NCI-H2107 (cell line): ENCODE measurements around the gene MCM9.

Experiments used
- DNase-seq: peaks from one replicate; lab custom pipeline; 2025; lab: John Stamatoyannopoulos, UW

Gene MCM9

GRCh38 chr6:118864341-118865099, 70.4 kb downstream of the MCM9 start:
- DNase-seq = no peak

GRCh38 chr6:118862443-118862842, 72.5 kb downstream of the MCM9 start:
- DNase-seq = no peak

- no peak for DNase-seq
These were observed 74.1 kb downstream of the MCM9 start for GRCh38 chr6:118860880-118861279.

GRCh38 chr6:118860363-118860762, 74.6 kb downstream of the MCM9 start:
- no peak for DNase-seq

GRCh38 chr6:118859517-118860064, 75.4 kb downstream of the MCM9 start:
- DNase-seq = no peak

GRCh38 chr6:118856301-118856700, 78.7 kb downstream of the MCM9 start:
- no peak for DNase-seq

- no peak for DNase-seq
These were observed 81.6 kb downstream of the MCM9 start for GRCh38 chr6:118853408-118853807.

GRCh38 chr6:118844915-118845314, 90.0 kb downstream of the MCM9 start:
- DNase-seq = no peak

- DNase-seq = no peak
These were observed 91.1 kb downstream of the MCM9 start for GRCh38 chr6:118843685-118844390.

- no peak for DNase-seq
These were observed 104.3 kb downstream of the MCM9 start for GRCh38 chr6:118830691-118831090.

GRCh38 chr6:118829817-118830478, 105.0 kb downstream of the MCM9 start:
- DNase-seq = no peak

- DNase-seq = no peak
These were observed 108.9 kb downstream of the MCM9 start for GRCh38 chr6:118826096-118826495.

- DNase-seq = no peak
These were observed 109.3 kb downstream of the MCM9 start for GRCh38 chr6:118825661-118826060.

GRCh38 chr6:118815495-118815894, 119.5 kb downstream of the MCM9 start:
- DNase-seq = no peak

- no peak for DNase-seq
These were observed 121.2 kb downstream of the MCM9 start for GRCh38 chr6:118813775-118814174.

GRCh38 chr6:118812970-118813369, 122.0 kb downstream of the MCM9 start:
- DNase-seq = no peak

GRCh38 chr6:118810420-118811027, 124.4 kb downstream of the MCM9 start:
- no peak for DNase-seq

- no peak for DNase-seq
These were observed 125.9 kb downstream of the MCM9 start for GRCh38 chr6:118808793-118809638.

GRCh38 chr6:118804091-118804490, 130.9 kb downstream of the MCM9 start:
- DNase-seq = no peak

GRCh38 chr6:118801257-118801656, 133.7 kb downstream of the MCM9 start:
- DNase-seq = no peak

GRCh38 chr6:118800394-118801071, 134.4 kb downstream of the MCM9 start:
- DNase-seq = peak; percentile 90
